Right cardiac atrium (tissue), 5 donors: Measurements from ENCODE around the gene PTOV1. TPM values are rescaled to one million over a fixed set of nuclear protein-coding genes. Genes with fewer than 3 reads are reported as not detected.

Source experiments
- ATAC-seq, 2 donors: fragments of 200-7000 bp; cut with Tn5 transposase; one replicate each; pipeline versions ENCODE4 v1.8.0 to v1.9.1; 2020; ENCODE audit warnings: moderate library complexity in 2 of 2, mild to moderate bottlenecking in 1 of 2
- DNase-seq, 3 donors: peaks; one replicate each; pipeline ENCODE4 v3.0.0-alpha.2; 2020
- H3K27ac ChIP-seq: one replicate; pipeline ENCODE4 v1.5.1; 2013; ENCODE audit warnings: mild to moderate bottlenecking, low read length, control low read depth, moderate library complexity
- H3K27me3 ChIP-seq: one replicate; pipeline ENCODE4 v1.6.1; 2013; ENCODE audit not compliant: control insufficient read depth, insufficient read depth
- H3K4me1 ChIP-seq: one replicate; pipeline ENCODE4 v1.6.1; 2013; ENCODE audit warnings: low read length; ENCODE audit not compliant: control insufficient read depth, insufficient read depth
- H3K4me3 ChIP-seq: one replicate; pipeline ENCODE4 v1.5.1; 2013; ENCODE audit warnings: low read length, control low read depth
- H3K9me3 ChIP-seq: one replicate; pipeline ENCODE4 v1.6.1; 2013; ENCODE audit warnings: low read length; ENCODE audit not compliant: control insufficient read depth
- WGBS: extraction: QIAGEN DNeasy Blood & Tissue Kit; methylation state at CpG from one replicate; pipeline ENCODE4 v1.1.7; 2013; 5-methylcytosine and 5-hydroxymethylcytosine counted together
- intact Hi-C, 4 donors: fragments of 100-400 bp; cut with DNase I; formaldehyde crosslinking; loops; one replicate each; pipeline versions ENCODE4 v1.11.0 to v1.14.0; 2022 to 2023
- polyA plus RNA-seq: library from polyadenylated mRNA; stranded (reverse); fragments of 200-250 nt; gene quantifications from one replicate; pipeline ENCODE4 v1.2.3, GENCODE V29; 2013
- total RNA-seq, 4 donors: library from RNA; stranded (reverse); fragmentation: NEBNext Ultra II Directional; extraction: Animal tissue kit (Norgen Biotek cat#: 25700); gene quantifications; one replicate each; pipeline ENCODE4 v1.2.1, GENCODE V29; 2021
- donor health status: healthy with polysubstance abuse.
- donor health status: DM: no; HTN: yes; CAD: no.
- donor health status: DM: no; HTN: no; CAD: no.
- donor health status: DM: no; HTN: yes; CAD: no; lungs with severe emphysema.
- donor health status: DM: yes; HTN: yes; CAD: no.

Gene PTOV1
- total and polyA plus RNA-seq, 5 donors: 127 to 146 (median 138) TPM

- Histone ChIP-seq H3K9me3 (no peaks in the 10 kb centered on the region), H3K4me1 (peaks cover 1% of the 10 kb centered on the region), H3K27ac (peak overlapping the region; percentile 13), H3K4me3 (peak overlapping the region; percentile 63), H3K27me3 (no peaks in the 10 kb centered on the region)
- intact Hi-C loops: no loop called here
- DNase-seq (peak in 2 of 3 donors; percentile 68 to 75), ATAC-seq (peak in 1 of 2 donors; percentile 2)
- WGBS: 79% methylated on average over 20 of the region's 20 CpGs
These were observed 42.9 kb upstream of the PTOV1 start for GRCh38 chr19:49807904-49808675.

DNA sequence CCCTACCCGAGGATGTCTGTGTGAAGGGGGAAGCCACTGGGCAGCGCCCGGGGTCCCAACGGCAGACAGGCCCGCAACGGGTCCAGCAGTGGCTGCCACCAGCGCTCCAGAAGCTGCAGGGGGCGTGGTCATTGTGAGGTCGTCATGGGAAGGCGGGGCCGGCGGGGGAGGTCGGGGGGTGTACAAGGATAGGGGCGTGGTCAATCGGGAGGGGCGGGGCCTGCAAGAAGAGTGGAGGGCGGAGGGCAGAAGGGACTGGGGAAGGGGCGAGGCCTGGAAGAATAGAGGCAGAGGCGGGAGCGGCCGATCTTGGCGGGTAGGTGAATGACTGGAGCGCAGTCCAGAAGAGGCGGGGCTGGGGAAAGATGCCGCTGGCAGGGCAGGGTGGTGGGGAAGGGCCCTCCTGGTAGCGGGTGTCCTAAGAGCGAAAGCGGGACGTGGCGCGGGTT lies 42.2 kb upstream of the PTOV1 start:
- Histone ChIP-seq H3K27me3 (no peaks in the 10 kb centered on the region), H3K4me1 (peaks cover 1% of the 10 kb centered on the region), H3K9me3 (no peaks in the 10 kb centered on the region), H3K27ac (peak overlapping the region; percentile 80), H3K4me3 (peak overlapping the region; percentile 63)
- intact Hi-C loops: no loop called here
- WGBS: 3% methylated on average over 31 of the region's 31 CpGs
- ATAC-seq (peak; percentile 80 to 81), DNase-seq (peak; percentile 96 to 98 (median 98))

DNA sequence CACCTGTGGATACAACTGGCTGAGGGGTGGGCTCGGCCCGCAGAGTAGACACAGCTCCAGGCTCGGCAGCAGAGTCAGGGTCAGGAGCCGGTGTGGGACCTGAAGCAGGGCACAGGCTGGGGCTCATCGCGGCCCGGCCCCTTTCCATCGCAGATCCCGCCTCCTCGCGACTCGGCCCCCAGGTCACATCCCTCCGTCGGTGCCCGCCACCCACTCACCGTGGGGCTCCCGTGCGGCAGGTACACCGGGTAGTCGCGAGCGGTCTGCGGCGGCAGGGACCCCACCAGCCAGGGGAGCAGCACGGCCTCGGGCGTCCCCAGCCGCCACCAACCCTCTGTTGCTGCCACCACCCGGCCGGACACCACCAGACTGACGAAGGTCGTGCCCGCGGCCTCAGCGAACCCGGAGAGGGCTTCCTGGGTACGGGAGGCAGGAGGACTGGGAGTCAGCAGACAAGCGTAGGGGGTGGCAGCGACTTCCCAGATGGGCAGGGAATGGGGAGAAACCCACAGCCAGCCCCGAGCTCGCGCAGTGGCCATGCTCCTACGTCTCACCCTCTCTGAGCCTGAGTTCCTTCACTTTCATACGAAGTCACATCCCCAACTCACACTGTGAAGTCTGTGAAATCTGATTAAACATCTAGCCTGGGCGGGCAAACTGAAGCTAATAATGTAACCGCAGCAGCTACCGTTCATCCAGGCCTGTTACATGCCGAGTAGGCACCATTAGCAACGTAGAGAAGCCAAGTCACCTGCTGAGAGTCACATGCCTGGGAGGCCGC lies 41.6 kb upstream of the PTOV1 start:
- H3K27ac ChIP-seq: peak overlapping the region; percentile 80
- no peaks in the 10 kb centered on the region for H3K9me3 ChIP-seq
- peak; percentile 48 to 51 for ATAC-seq
- peaks cover 1% of the 10 kb centered on the region for H3K4me1 ChIP-seq
- peak overlapping the region; percentile 63 for H3K4me3 ChIP-seq
- H3K27me3 ChIP-seq: no peaks in the 10 kb centered on the region
- DNase-seq: peak; percentile 72 to 89 (median 83)
- 6% methylated on average over 50 of the region's 50 CpGs for WGBS
- intact Hi-C loops: no loop called here

DNA sequence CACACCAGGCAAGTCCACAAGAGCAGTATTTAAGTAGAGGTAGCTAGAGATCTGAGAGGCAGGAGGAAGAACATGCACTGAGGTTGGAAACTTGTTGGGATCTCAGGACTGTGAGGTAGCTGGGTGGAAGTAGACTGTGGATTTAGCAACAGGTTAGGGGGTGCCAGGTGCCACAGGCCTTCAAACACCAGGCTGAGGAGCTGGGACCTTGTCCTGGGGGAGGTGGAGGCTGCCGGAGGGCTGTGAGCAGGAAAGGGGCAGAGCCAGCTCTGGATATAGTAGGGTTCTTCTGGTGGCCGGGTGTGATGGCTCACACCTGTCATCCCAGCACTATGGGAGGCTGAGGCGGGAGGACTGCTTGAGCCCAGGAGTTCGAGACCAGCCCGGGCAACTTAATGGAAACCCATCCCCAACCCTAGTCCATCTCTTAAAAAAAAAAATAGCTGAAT lies 41.0 kb upstream of the PTOV1 start:
- Histone ChIP-seq H3K9me3 (no peaks in the 10 kb centered on the region), H3K27ac (peak overlapping the region; percentile 80), H3K27me3 (no peaks in the 10 kb centered on the region), H3K4me3 (no peak overlapping the region), H3K4me1 (peaks cover 1% of the 10 kb centered on the region)
- peak in 1 of 3 donors; percentile 47 for DNase-seq
- WGBS: 81% methylated on average over 5 of the region's 5 CpGs
- no peak for ATAC-seq
- intact Hi-C loops: loop anchor here in 2 of 4 donors (10.0 kb wide), 1 partner anchor 55 kb away; the partner anchor contains the start of gene PNKP (in 2 of the 2)

GRCh38 chr19:49811328-49811727 lies 39.6 kb upstream of the PTOV1 start:
- H3K4me1 ChIP-seq: peaks cover 1% of the 10 kb centered on the region
- H3K27ac ChIP-seq: no peak overlapping the region
- no peaks in the 10 kb centered on the region for H3K9me3 ChIP-seq
- intact Hi-C loops: loop anchor here in 2 of 4 donors (10.0 kb wide), 1 partner anchor 53 kb away; the partner anchor contains the start of gene PNKP (in 2 of the 2)
- no peaks in the 10 kb centered on the region for H3K27me3 ChIP-seq
- WGBS: 91% methylated on average over 6 of the region's 6 CpGs
- no peak for DNase-seq
- no peak overlapping the region for H3K4me3 ChIP-seq
- ATAC-seq: no peak

- WGBS: 39% methylated on average over 11 of the region's 11 CpGs
- Histone ChIP-seq H3K4me3 (peak overlapping the region; percentile 86), H3K27ac (peak overlapping the region; percentile 90), H3K4me1 (peaks cover 1% of the 10 kb centered on the region), H3K9me3 (no peaks in the 10 kb centered on the region), H3K27me3 (no peaks in the 10 kb centered on the region)
- intact Hi-C loops: loop anchor here in 2 of 4 donors (10.0 kb wide), 1 partner anchor 52 kb away; the partner anchor contains the start of gene PNKP (in 2 of the 2)
- DNase-seq: no peak
- no peak for ATAC-seq
These were observed 38.4 kb upstream of the PTOV1 start for GRCh38 chr19:49812452-49812996.

DNA sequence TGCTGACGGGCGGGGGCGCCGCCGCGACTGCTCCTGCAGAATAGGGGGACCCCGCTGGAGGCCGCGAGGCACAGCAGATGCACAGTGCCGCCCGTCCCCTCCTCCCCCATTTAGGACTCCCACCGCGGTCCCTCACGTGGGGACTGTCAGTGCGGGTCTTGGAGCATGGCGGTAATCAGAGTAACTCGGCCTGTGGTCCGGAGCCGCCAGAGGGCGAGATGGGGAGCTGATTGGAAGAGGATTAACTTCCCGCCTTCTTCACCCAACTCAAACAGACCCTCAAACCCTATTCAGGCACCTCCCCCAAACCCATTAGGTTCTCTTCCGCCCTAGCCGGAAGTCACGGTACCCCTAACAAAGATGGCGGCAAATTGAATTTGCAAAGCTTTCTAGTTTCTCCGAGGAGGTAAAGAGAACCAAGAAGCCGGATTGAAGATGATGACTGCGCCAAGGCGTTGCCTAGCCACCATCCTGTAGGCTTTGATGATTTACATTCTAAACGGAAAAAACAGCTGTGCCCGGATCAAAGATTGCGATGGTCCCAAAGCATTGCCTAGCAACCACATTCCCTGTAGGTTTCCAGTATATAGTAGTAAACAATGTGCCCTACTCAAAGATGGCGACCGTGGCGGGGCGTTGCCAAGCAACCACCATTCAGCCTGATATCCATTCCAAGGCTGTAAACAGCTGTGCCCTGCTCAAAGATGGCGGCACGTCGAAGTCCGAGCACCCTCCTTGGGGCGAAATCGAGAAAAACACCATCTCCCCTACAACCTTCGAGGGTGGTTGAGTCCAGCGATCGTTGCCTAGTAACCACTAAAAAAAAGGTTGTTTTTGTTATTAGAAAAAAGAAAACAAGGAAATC lies 37.7 kb upstream of the PTOV1 start, which contains the start of gene FUZ:
FUZ (minus strand) TSS at position 296 of the 865 bp plus-strand sequence; CDS start at position 110, 186 bp downstream.
- Histone ChIP-seq H3K4me1 (peaks cover 1% of the 10 kb centered on the region), H3K27ac (peak within 1 kb of the TSS; percentile 90), H3K4me3 (peak within 1 kb of the TSS; percentile 86), H3K27me3 (no peaks in the 10 kb centered on the region), H3K9me3 (no peaks in the 10 kb centered on the region)
- peak; percentile 81 to 85 for ATAC-seq
- intact Hi-C loops: loop anchor here in 2 of 4 donors (10.0 kb wide), 1 partner anchor 52 kb away; the partner anchor contains the start of gene PNKP (in 2 of the 2)
- WGBS: under 1% methylated on average over 45 of the region's 45 CpGs
- DNase-seq: peak; percentile 98 to 99 (median 98)

DNA sequence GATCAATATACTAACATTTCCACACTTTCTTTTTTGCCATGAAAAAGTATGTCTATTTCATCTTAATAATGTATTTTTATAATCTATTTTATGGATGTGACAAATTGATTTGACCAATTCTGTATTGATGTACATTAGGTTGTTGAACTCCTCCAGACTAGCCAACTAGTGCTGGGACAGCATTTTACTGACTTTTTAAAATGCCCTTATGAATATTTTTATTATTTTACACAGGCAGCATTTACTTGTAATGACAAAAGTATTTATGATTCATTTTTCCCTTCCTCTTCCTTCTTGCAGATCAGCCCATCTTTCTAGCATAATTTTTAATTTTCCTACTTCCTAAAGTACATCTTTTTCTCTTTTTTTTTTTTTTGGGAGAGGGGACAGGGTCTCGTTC lies 36.9 kb upstream of the PTOV1 start:
- H3K4me3 ChIP-seq: no peak overlapping the region
- H3K4me1 ChIP-seq: peaks cover 2% of the 10 kb centered on the region
- ATAC-seq: no peak
- WGBS: 77% methylated on average over 1 of the region's 1 CpG
- DNase-seq: no peak
- intact Hi-C loops: loop anchor here in 2 of 4 donors (10.0 kb wide), 1 partner anchor 51 kb away; the partner anchor contains the start of gene PNKP (in 2 of the 2)
- H3K9me3 ChIP-seq: no peaks in the 10 kb centered on the region
- H3K27ac ChIP-seq: peak overlapping the region; percentile 12
- no peaks in the 10 kb centered on the region for H3K27me3 ChIP-seq

GRCh38 chr19:49816590-49816989 lies 34.4 kb upstream of the PTOV1 start:
- H3K4me1 ChIP-seq: peaks cover 3% of the 10 kb centered on the region
- peak overlapping the region; percentile 38 for H3K4me3 ChIP-seq
- intact Hi-C loops: loop anchor here in 3 of 4 donors (5.0 to 10.0 kb wide), 2 partner anchors 48 to 51 kb away; partner anchors contain the start of gene PNKP (in 3 of the 3)

More at GRCh38 chr19:49816590-49816989, 34.4 kb upstream of the PTOV1 start:
- Histone ChIP-seq H3K27ac (peak overlapping the region; percentile 57), H3K9me3 (no peaks in the 10 kb centered on the region), H3K27me3 (no peaks in the 10 kb centered on the region)
- DNase-seq (no peak), ATAC-seq (no peak)
- WGBS: 87% methylated on average over 14 of the region's 14 CpGs
